Subcutaneous abdominal adipose tissue (tissue), 5 donors: Measurements from ENCODE around the gene GRM7.

Experiments used
- H3K27ac ChIP-seq: one replicate; pipeline ENCODE4 v1.7.0; 2013; ENCODE audit warnings: low read depth, mild to moderate bottlenecking, inconsistent platforms, low read length, moderate library complexity
- H3K27me3 ChIP-seq, 5 donors: one replicate each; pipeline ENCODE4 v1.7.0; 2013; ENCODE audit warnings: low read length in 5 of 5, inconsistent platforms in 1 of 5; ENCODE audit not compliant: control insufficient read depth in 5 of 5, insufficient read depth in 4 of 5
- H3K36me3 ChIP-seq, 5 donors: one replicate each; pipeline ENCODE4 v1.7.0; 2013; ENCODE audit warnings: low read length in 5 of 5; ENCODE audit not compliant: control insufficient read depth in 5 of 5, insufficient read depth in 5 of 5
- H3K4me1 ChIP-seq, 5 donors: one replicate each; pipeline ENCODE4 v1.7.0; 2013; ENCODE audit warnings: low read length in 5 of 5, mild to moderate bottlenecking in 3 of 5, moderate library complexity in 1 of 5; ENCODE audit not compliant: control insufficient read depth in 5 of 5, insufficient read depth in 5 of 5
- H3K4me3 ChIP-seq, 5 donors: one replicate each; pipeline ENCODE4 v1.7.0; 2013; ENCODE audit warnings: low read length in 5 of 5, low read depth in 1 of 5
- H3K9ac ChIP-seq, 5 donors: one replicate each; pipeline ENCODE4 v1.7.0; 2013; ENCODE audit warnings: low read length in 5 of 5, mild to moderate bottlenecking in 4 of 5, moderate library complexity in 3 of 5
- H3K9me3 ChIP-seq, 5 donors: one replicate each; pipeline ENCODE4 v1.7.0; 2013; ENCODE audit warnings: low read length in 5 of 5; ENCODE audit not compliant: control insufficient read depth in 5 of 5
- donor health status: healthy.
- donor health status: healthy.
- donor health status: healthy.
- donor health status: healthy.
- donor health status: healthy.

The GRM7 gene

DNA sequence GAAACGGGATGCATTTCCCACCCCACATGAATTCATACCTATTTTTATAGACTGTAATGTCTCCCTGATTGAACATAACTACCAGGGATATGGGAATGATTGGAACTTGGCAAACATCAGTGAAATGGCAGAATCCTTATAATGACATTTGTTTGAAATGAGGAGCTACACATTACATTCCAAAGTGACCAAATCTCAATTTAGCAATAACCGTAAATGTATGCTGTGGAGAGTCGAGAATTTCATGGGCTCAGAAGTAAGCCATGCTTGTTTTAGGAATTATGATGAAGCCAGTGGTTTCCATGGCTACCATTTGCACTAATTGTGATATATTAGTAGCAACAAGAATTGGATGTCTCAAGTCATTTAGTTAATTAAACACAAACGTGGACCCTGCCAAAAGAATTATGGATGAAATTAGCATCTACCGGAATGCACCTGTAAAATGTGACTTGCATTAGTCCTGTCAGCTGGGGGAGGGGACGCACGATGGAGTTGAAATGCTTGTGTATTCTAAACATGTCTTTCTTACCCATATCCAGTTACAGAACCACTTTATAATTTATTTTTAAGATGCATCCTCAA lies 760.2 kb downstream of the GRM7 start:
- H3K4me1 ChIP-seq, result no peaks in the 10 kb centered on the region
- H3K4me3 ChIP-seq, result no peak overlapping the region
- no peaks in the 10 kb centered on the region for H3K36me3 ChIP-seq

DNA sequence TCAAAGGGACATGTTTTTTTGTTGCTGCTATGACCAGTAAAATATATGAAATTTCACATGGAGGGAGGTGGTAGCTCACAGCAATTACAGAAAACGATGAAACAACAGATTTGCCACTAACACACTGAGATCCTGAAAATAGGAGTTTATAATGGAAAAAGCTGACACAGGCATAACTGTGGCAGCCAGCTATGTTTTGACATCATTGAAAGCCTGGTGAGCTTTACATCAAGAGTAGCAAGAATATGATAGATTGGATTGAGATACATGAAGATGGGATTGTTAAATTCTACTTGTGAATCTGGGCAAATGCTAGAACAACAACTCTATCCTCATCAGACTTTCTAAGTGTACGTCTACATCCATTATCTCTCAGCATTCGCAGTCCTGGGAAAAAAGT lies 760.7 kb downstream of the GRM7 start:
- Histone ChIP-seq H3K27ac (no peak overlapping the region), H3K9me3 (no peaks in the 10 kb centered on the region), H3K9ac (no peak overlapping the region), H3K4me3 (no peak overlapping the region), H3K36me3 (no peaks in the 10 kb centered on the region), H3K4me1 (no peaks in the 10 kb centered on the region), H3K27me3 (no peaks in the 10 kb centered on the region)

More for the DNA sequence above, 760.2 kb downstream of the GRM7 start:
- no peaks in the 10 kb centered on the region for H3K27me3 ChIP-seq
- H3K27ac ChIP-seq, result no peak overlapping the region
- no peak overlapping the region for H3K9ac ChIP-seq
- no peaks in the 10 kb centered on the region for H3K9me3 ChIP-seq

GRCh38 chr3:7625021-7625420 lies 764.1 kb downstream of the GRM7 start:
- Histone ChIP-seq H3K27me3 (no peaks in the 10 kb centered on the region), H3K4me3 (no peak overlapping the region), H3K9me3 (no peaks in the 10 kb centered on the region), H3K27ac (no peak overlapping the region), H3K9ac (no peak overlapping the region), H3K4me1 (no peaks in the 10 kb centered on the region), H3K36me3 (no peaks in the 10 kb centered on the region)

DNA sequence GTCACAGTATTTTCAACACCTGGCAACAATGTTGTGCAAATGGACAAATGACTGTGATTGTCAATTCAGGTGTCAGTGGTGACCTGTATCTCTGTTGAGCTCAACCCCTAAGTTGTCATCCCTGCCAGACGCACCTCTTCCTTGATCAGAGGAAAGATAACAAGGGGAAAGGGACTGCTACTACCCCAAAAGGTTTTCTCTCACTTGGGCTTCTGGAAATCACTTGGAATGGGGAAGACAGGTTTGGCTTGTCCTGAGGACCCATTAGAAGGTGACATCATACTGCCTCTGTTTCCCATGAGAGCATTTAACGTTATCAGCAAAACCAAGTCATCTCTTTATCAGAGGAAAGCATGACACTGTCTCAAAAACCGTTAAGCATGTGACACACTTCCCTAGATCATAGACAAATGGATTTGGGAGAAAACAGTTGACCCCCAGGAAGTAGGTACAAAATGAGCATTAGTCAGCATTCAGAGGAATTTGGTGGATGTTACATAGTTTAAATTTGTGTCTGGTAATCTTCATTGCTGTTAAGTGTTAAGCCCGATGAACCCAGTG lies 769.5 kb downstream of the GRM7 start:
- Histone ChIP-seq H3K9me3 (no peaks in the 10 kb centered on the region), H3K4me1 (peaks cover 0 to 4% (median 0%) of the 10 kb centered on the region in 5 donors), H3K4me3 (no peak overlapping the region), H3K36me3 (no peaks in the 10 kb centered on the region), H3K9ac (no peak overlapping the region), H3K27ac (no peak overlapping the region), H3K27me3 (no peaks in the 10 kb centered on the region)

DNA sequence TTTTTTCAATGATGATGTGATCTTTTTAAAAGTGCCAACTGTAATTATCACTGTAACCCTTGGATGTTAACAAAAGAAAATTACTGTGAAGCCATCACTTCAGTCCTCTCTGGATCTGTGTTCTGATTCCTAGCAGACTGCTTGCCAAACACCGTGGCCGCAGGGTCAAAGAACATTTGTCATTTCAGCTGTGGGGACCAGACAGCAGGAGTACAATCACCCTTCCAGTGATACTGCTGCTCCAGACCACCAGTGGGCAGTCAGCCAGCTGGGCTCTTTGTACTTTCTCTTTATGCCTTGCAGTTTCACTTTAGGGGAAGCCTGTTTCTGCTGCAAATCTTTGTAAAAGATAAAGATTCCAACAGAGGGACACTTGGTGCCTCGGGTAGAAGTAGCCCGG lies 770.0 kb downstream of the GRM7 start:
- H3K27me3 ChIP-seq, result no peaks in the 10 kb centered on the region
- H3K4me3 ChIP-seq, result no peak overlapping the region
- H3K36me3 ChIP-seq, result no peaks in the 10 kb centered on the region
- H3K27ac ChIP-seq, result no peak overlapping the region
- no peaks in the 10 kb centered on the region for H3K9me3 ChIP-seq
- no peak overlapping the region for H3K9ac ChIP-seq
- peaks cover 0 to 4% (median 0%) of the 10 kb centered on the region in 5 donors for H3K4me1 ChIP-seq

DNA sequence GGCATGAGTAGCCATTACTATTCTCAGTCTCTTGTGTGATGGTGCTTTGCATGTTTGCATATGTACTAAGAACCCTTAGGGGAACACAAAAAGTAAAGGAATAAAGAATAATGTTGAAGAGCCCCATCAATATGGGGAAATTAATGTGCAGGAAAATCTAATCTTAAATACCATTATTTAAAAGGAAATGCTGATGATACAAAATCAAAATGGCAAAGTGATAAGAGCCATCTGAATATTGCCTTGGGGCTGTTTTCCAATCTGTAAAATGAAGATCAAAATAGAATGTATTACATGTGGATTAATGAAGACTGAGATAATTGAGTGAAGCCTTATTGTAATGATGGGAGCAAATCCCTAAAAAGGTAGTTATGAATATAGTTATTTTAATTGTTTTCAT lies 771.4 kb downstream of the GRM7 start:
- Histone ChIP-seq H3K9me3 (no peaks in the 10 kb centered on the region), H3K4me3 (no peak overlapping the region), H3K27ac (no peak overlapping the region), H3K4me1 (peaks cover 0 to 4% (median 0%) of the 10 kb centered on the region in 5 donors), H3K36me3 (no peaks in the 10 kb centered on the region), H3K9ac (no peak overlapping the region), H3K27me3 (no peaks in the 10 kb centered on the region)

GRCh38 chr3:7637694-7638093 lies 776.8 kb downstream of the GRM7 start:
- H3K36me3 ChIP-seq, result no peaks in the 10 kb centered on the region
- no peak overlapping the region for H3K9ac ChIP-seq
- H3K4me1 ChIP-seq, result no peaks in the 10 kb centered on the region
- H3K27ac ChIP-seq, result no peak overlapping the region
- no peaks in the 10 kb centered on the region for H3K27me3 ChIP-seq
- no peak overlapping the region for H3K4me3 ChIP-seq
- no peaks in the 10 kb centered on the region for H3K9me3 ChIP-seq

DNA sequence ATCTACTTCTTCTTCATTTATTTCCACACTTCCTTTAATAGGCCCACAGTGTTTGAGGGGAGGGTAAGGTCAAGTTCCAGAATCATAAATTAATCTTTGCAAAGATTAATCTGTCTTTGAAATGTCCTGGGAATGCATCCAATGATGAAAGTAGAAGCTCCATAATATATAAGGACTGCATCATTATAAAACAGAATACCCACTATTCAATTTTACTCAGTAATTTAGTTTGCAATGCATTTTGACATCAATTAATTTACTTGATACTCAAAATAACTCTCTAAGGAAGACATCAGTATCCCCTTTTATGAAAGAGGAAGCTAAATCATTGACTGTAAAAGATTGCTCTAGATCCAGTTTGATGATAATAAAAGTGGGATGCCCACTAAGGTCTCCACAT lies 777.2 kb downstream of the GRM7 start:
- H3K4me1 ChIP-seq, result no peaks in the 10 kb centered on the region
- H3K36me3 ChIP-seq, result no peaks in the 10 kb centered on the region

GRCh38 chr3:7640787-7641186 lies 779.9 kb downstream of the GRM7 start:
- Histone ChIP-seq H3K27ac (no peak overlapping the region), H3K36me3 (no peaks in the 10 kb centered on the region), H3K9ac (no peak overlapping the region), H3K27me3 (no peaks in the 10 kb centered on the region), H3K9me3 (no peaks in the 10 kb centered on the region), H3K4me3 (no peak overlapping the region), H3K4me1 (no peaks in the 10 kb centered on the region)

More for the DNA sequence above, 777.2 kb downstream of the GRM7 start:
- Histone ChIP-seq H3K4me3 (no peak overlapping the region), H3K9ac (no peak overlapping the region), H3K27ac (no peak overlapping the region), H3K27me3 (no peaks in the 10 kb centered on the region), H3K9me3 (no peaks in the 10 kb centered on the region)

DNA sequence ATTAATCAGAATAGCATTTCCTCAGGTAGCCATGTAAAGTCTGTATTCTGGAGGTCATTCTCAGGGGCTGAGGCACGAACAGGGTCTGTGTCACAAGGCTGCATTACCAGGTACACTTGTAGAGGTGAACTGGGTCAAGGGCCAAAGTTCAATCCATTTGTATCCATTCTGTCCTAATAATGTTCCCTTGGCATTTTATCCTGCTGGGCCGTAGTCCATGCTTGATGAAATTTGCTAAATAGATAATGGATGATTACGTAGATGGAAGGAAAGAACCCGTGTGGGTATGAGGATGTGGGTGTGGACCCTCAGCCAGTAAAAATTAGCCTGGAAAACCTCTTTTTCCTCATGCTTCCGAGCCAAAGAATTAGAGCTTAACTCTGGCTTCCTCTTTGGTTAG lies 785.9 kb downstream of the GRM7 start:
- no peaks in the 10 kb centered on the region for H3K4me1 ChIP-seq
- H3K9ac ChIP-seq, result no peak overlapping the region
- H3K4me3 ChIP-seq, result no peak overlapping the region
- no peaks in the 10 kb centered on the region for H3K36me3 ChIP-seq
- no peaks in the 10 kb centered on the region for H3K9me3 ChIP-seq
- H3K27ac ChIP-seq, result no peak overlapping the region
- H3K27me3 ChIP-seq, result no peaks in the 10 kb centered on the region
